K562 (cell line): ENCODE data around the gene MUC3A. TPM values are rescaled to one million over a fixed set of nuclear protein-coding genes. Genes with fewer than 3 reads are reported as not detected.

ENCODE experiments used
- ATAC-seq: fragments of 200-7000 bp; cut with Tn5 transposase; 3 replicates; pipeline ENCODE4 v1.9.1; 2020; ENCODE audit warnings: moderate library complexity
- BruUV-seq: library from RNA; stranded (reverse); fragments of 400-500 nt; replicated peaks from 2 replicates; lab custom pipeline; 2021; lab: Mats Ljungman, UMichigan
- CTCF ChIA-PET: fragments of 300-600 bp; formaldehyde crosslinking; extraction: SDS; loops from one replicate; lab custom pipeline; 2021; ENCODE audit warnings: low intra/inter-chr PET ratio; lab: Yijun Ruan, JAX
- POLR2A ChIA-PET: fragments of 300-600, 350-650 bp; sonication (Branson Sonifier 250); formaldehyde crosslinking; extraction: SDS; loops from one replicate; lab custom pipeline; 2021; ENCODE audit warnings: antibody characterized with exemption, inconsistent platforms; lab: Yijun Ruan, JAX
- DNase-seq, 4 experiments: peaks; one replicate each; pipeline versions ENCODE4 v3.0.0 to v3.0.0-alpha.2; 2011 to 2018; ENCODE audit warnings: low spot score in 3 of 4, mixed read lengths in 3 of 4; ENCODE audit errors: extremely low read depth in 1 of 4
- FAIRE-seq: peaks from 2 replicates; lab custom pipeline; 2011; peaks lifted over from hg19 to GRCh38; lab: Jason Lieb, UNC
- H2AFZ ChIP-seq: 2 replicates; pipeline ENCODE4 v1.6.0; 2011; ENCODE audit warnings: low read depth, low read length, control low read depth, inconsistent platforms
- H3K27ac ChIP-seq: fragments of 200-600 bp; 3 replicates; pipeline ENCODE4 v1.8.0; 2011; ENCODE audit warnings: low read depth, mild to moderate bottlenecking, control low read depth, inconsistent platforms, low read length, moderate library complexity, mixed read lengths; ENCODE audit errors: extremely low read depth
- H3K27me3 ChIP-seq, 2 experiments: fragments of 300-600 bp in 1 of 2; 2 replicates in 1 of 2; 3 replicates in 1 of 2; pipeline versions ENCODE4 v1.6.0 to v1.8.0; 2011; ENCODE audit warnings: inconsistent platforms in 2 of 2, low read length in 2 of 2, mild to moderate bottlenecking in 1 of 2, mixed read lengths in 1 of 2, moderate library complexity in 1 of 2; ENCODE audit not compliant: control insufficient read depth in 2 of 2, insufficient read depth in 2 of 2
- H3K36me3 ChIP-seq: fragments of 300-600 bp; 3 replicates; pipeline ENCODE4 v1.8.0; 2011; ENCODE audit warnings: mild to moderate bottlenecking, low read length, inconsistent platforms; ENCODE audit not compliant: control insufficient read depth, insufficient read depth
- H3K4me1 ChIP-seq, 2 experiments: fragments of 200-600 bp in 1 of 2; replicated peaks in 1 of 2; 2 replicates in 1 of 2; 3 replicates in 1 of 2; pipeline versions ENCODE4 v1.5.1 to v1.8.0; 2011; ENCODE audit warnings: inconsistent platforms in 2 of 2, low read length in 2 of 2, mild to moderate bottlenecking in 1 of 2, mixed read lengths in 1 of 2, moderate library complexity in 1 of 2; ENCODE audit not compliant: control insufficient read depth in 2 of 2, insufficient read depth in 2 of 2
- H3K4me2 ChIP-seq: 2 replicates; pipeline ENCODE4 v1.6.1; 2011; ENCODE audit warnings: low read length, control low read depth, inconsistent platforms, mixed read lengths; ENCODE audit not compliant: insufficient read depth
- H3K4me3 ChIP-seq: fragments of 200-600 bp; sonication (generic), shearing (Covaris generic); 2 replicates; pipeline ENCODE4 v1.5.1; 2016; ENCODE audit warnings: control low read depth, inconsistent platforms
- H3K79me2 ChIP-seq: fragments of 200-600 bp; 3 replicates; pipeline ENCODE4 v1.8.0; 2011; ENCODE audit warnings: low read length, inconsistent platforms; ENCODE audit not compliant: control insufficient read depth, insufficient read depth
- H3K9ac ChIP-seq, 2 experiments: 2 replicates each; pipeline versions ENCODE4 v1.6.0 to v1.6.1; 2011; ENCODE audit warnings: low read depth in 2 of 2, low read length in 2 of 2, control low read depth in 1 of 2, inconsistent platforms in 1 of 2, mild to moderate bottlenecking in 1 of 2, mixed read lengths in 1 of 2; ENCODE audit not compliant: insufficient read depth in 1 of 2
- H3K9me1 ChIP-seq: one replicate; pipeline ENCODE4 v1.6.0; 2011; ENCODE audit warnings: inconsistent platforms, mild to moderate bottlenecking, low read length, moderate library complexity; ENCODE audit not compliant: control insufficient read depth, insufficient read depth
- H3K9me3 ChIP-seq: replicated peaks from 2 replicates; pipeline ENCODE4 v1.5.1; 2011; ENCODE audit warnings: low read depth, low read length, inconsistent platforms; ENCODE audit not compliant: control insufficient read depth, insufficient read depth
- H4K20me1 ChIP-seq: replicated peaks from 2 replicates; pipeline ENCODE4 v1.6.1; 2011; ENCODE audit warnings: low read length, inconsistent platforms, mixed read lengths; ENCODE audit not compliant: control insufficient read depth, insufficient read depth
- BRF2 ChIP-seq: IDR thresholded peaks from 3 replicates; pipeline ENCODE4 v1.6.1; 2011; ENCODE audit warnings: borderline replicate concordance, mild to moderate bottlenecking; ENCODE audit not compliant: insufficient read length, insufficient read depth
- DDX20 ChIP-seq: fragments of 450-650 bp; IDR thresholded peaks from 2 replicates; pipeline ENCODE4 v1.6.1; 2016; ENCODE audit warnings: missing genetic modification characterization, low read depth, mild to moderate bottlenecking, missing compliant biosample characterization, moderate library complexity
- HMG20A ChIP-seq: fragments of 450-650 bp; formaldehyde crosslinking; conservative IDR thresholded peaks from 2 replicates; pipeline ENCODE4 v1.4.0; 2020; ENCODE audit warnings: mild to moderate bottlenecking, mixed read lengths
- KDM5B ChIP-seq: fragments of 200-600 bp; sonication (generic); IDR thresholded peaks from 2 replicates; pipeline ENCODE4 v1.6.1; 2012; ENCODE audit warnings: low read depth, mild to moderate bottlenecking, moderate library complexity, low read length, control low read depth, inconsistent platforms; ENCODE audit not compliant: insufficient replicate concordance
- MEIS2 ChIP-seq: fragments of 450-650 bp; IDR thresholded peaks from 2 replicates; pipeline ENCODE4 v1.6.1; 2014; ENCODE audit warnings: mild to moderate bottlenecking; ENCODE audit not compliant: partially characterized antibody
- SETDB1 ChIP-seq: IDR thresholded peaks from one replicate; pipeline ENCODE4 v1.6.1; 2012; ENCODE audit warnings: low read length, control low read depth, inconsistent platforms
- SLC30A9 ChIP-seq: fragments of 250-450 bp; sonication (Bioruptor Pico); IDR thresholded peaks from 2 replicates; pipeline ENCODE4 v1.8.0; 2022; ENCODE audit warnings: mild to moderate bottlenecking, moderate library complexity
- ZC3H11A ChIP-seq: IDR thresholded peaks from 2 replicates; pipeline ENCODE4 v1.6.1; 2012; ENCODE audit warnings: low read depth, low read length, improper control_type of control experiment
- WGBS: fragments of 100-300 bp; shearing (Covaris generic); methylation state at CpG from one replicate; pipeline ENCODE4 v1.1.6; 2016; ENCODE audit warnings: low coverage, mixed read lengths; ENCODE audit not compliant: insufficient coverage; ENCODE audit errors: missing lambda C conversion rate; 5-methylcytosine and 5-hydroxymethylcytosine counted together
- in situ Hi-C: fragments of 300-500 bp; cut with MboI; formaldehyde crosslinking; loops from 4 replicates; pipeline ENCODE4 v1.15.0; 2018; ENCODE audit warnings: inconsistent platforms, mixed read lengths
- intact Hi-C: fragments of 100-400 bp; cut with micrococcal nuclease; formaldehyde crosslinking; loops from 2 replicates; pipeline ENCODE4 v1.14.2; 2022
- polyA plus RNA-seq, 8 experiments: library from polyadenylated mRNA; depleted of rRNA in 4 of 8; stranded (reverse) in 5 of 8; unstranded in 3 of 8; fragments of >200 nt; fragmentation: Nextera tagmentation in 2 of 8; fragmentation: Illumina TruSeq in 1 of 8; extraction: Ambion mirVana in 2 of 8; extraction: Trizol in 1 of 8; gene quantifications; 2 replicates each; pipeline versions ENCODE4 v1.2.1 to v1.2.3, GENCODE V29; 2011 to 2014; ENCODE audit warnings: inconsistent platforms in 1 of 8, missing spikeins in 1 of 8
- total RNA-seq, 7 experiments: library from RNA; depleted of rRNA in 6 of 7; stranded (reverse); fragments of >200 nt in 6 of 7; fragmentation: Illumina TruSeq in 2 of 7; extraction: Trizol in 2 of 7; gene quantifications; 2 replicates each; pipeline versions ENCODE4 v1.2.1 to v1.2.3, GENCODE V29; 2011 to 2021; ENCODE audit warnings: low replicate concordance in 1 of 7
- TF ChIP-seq, protein P1 (sequence below): fragments of 450-650 bp; IDR thresholded peaks from 2 replicates; pipeline ENCODE4 v1.6.1; 2016; ENCODE audit warnings: borderline replicate concordance

The MUC3A gene
- total and polyA plus RNA-seq, 9 of the 15 experiments (the other 6 are each of a cell fraction or from before 2014, with no cell fraction given), result 0.06 to 2.2 (median 0.20) TPM; not detected in 1

DNA sequence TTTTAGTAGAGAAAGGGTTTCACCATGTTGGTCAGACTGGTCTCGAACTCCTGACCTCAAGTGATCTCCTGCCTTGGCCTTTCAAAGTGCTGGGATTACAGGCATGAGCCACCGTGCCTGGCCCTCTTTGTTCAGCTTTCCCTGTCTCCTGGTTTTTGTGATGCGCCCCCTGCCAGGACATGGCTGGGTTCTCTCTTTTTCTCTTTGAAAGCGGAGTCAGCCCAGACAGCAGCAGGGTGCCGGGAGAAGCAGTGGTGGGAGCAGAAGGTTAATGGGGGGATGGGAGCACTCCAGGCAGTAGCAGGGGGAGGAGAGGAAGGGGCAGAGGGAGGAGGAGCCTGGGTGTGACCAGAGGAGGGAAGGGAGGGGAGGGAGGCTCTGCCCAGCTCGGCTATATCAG is 1.8 kb downstream of the MUC3A start:
- intact Hi-C loops (no loop called here), in situ Hi-C loops (no loop called here)
- Histone ChIP-seq H3K4me2 (no peak overlapping the region), H3K79me2 (no peaks in the 10 kb centered on the region), H3K27ac (no peak overlapping the region), H3K4me1 (peaks cover 0 to 12% of the 10 kb centered on the region in 2 experiments; a peak in 2 of 5 replicates), H3K27me3 (peaks cover 30 to 51% of the 10 kb centered on the region in 2 experiments), H4K20me1 (0 out of 2 replicates have a peak, but pooled peaks cover 2% of the 10 kb centered on the region), H3K36me3 (no peaks in the 10 kb centered on the region), H2AFZ (no peak overlapping the region), H3K9ac (peak overlapping the region in 1 of 2 experiments; percentile 39; a peak in 1 of 4 replicates), H3K9me1 (no peaks in the 10 kb centered on the region), H3K4me3 (no peak overlapping the region), H3K9me3 (no peaks in the 10 kb centered on the region)
- peak; percentile 22 to 70 (median 51) for DNase-seq
- CTCF ChIA-PET, result no interaction called here
- 5% methylated on average over 5 of the region's 6 CpGs for WGBS
- TF ChIP-seq DDX20 (tag) (no peak), HMG20A (CRISPR knock-in tag) (no peak), ZC3H11A (no peak), SETDB1 (no peak), SLC30A9 (no peak), KDM5B (no peak), MEIS2 (no peak), BRF2 (no peak)
- TF ChIP-seq, protein P1, sequence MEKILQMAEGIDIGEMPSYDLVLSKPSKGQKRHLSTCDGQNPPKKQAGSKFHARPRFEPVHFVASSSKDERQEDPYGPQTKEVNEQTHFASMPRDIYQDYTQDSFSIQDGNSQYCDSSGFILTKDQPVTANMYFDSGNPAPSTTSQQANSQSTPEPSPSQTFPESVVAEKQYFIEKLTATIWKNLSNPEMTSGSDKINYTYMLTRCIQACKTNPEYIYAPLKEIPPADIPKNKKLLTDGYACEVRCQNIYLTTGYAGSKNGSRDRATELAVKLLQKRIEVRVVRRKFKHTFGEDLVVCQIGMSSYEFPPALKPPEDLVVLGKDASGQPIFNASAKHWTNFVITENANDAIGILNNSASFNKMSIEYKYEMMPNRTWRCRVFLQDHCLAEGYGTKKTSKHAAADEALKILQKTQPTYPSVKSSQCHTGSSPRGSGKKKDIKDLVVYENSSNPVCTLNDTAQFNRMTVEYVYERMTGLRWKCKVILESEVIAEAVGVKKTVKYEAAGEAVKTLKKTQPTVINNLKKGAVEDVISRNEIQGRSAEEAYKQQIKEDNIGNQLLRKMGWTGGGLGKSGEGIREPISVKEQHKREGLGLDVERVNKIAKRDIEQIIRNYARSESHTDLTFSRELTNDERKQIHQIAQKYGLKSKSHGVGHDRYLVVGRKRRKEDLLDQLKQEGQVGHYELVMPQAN, result no peak
- ATAC-seq, result peak; percentile 35
- FAIRE-seq, result no peak
- POLR2A ChIA-PET, result interaction anchor here (0.6 to 2.5 kb wide), 4 partner anchors 9 to 113 kb away, joined by 3 to 8 read pairs (median 3); no protein-coding TSS in a partner anchor
- no TSS peak for BruUV-seq
